Nucleus accumbens (tissue), 56 donors: ENCODE measurements around the gene ARHGAP40.

ENCODE experiments used
- DNase-seq, 56 donors: peaks; one replicate each; lab custom pipeline; 2025; lab: John Stamatoyannopoulos, UW

Gene ARHGAP40

GRCh38 chr20:38601216-38602184 is at the start of gene ARHGAP40:
ARHGAP40 (plus strand) TSS chr20:38601809.
- DNase-seq, result peak in 12 of 56 donors; percentile 0 to 35 (median 9)

- DNase-seq, result no peak
Observed at GRCh38 chr20:38554986-38555385, 46.6 kb upstream of the ARHGAP40 start.

GRCh38 chr20:38555395-38555794 is 46.2 kb upstream of the ARHGAP40 start:
- no peak for DNase-seq

- DNase-seq, result no peak
Observed at GRCh38 chr20:38557174-38557573, 44.4 kb upstream of the ARHGAP40 start.

GRCh38 chr20:38558596-38559360 is 42.8 kb upstream of the ARHGAP40 start:
- no peak for DNase-seq

GRCh38 chr20:38559764-38560163 is 41.8 kb upstream of the ARHGAP40 start:
- DNase-seq, result no peak

- DNase-seq, result no peak
Observed at GRCh38 chr20:38563802-38564431, 37.7 kb upstream of the ARHGAP40 start.

GRCh38 chr20:38564680-38565079 is 36.9 kb upstream of the ARHGAP40 start:
- no peak for DNase-seq

- DNase-seq, result no peak
Observed at GRCh38 chr20:38566036-38566598, 35.5 kb upstream of the ARHGAP40 start.

GRCh38 chr20:38569747-38570525 is 31.7 kb upstream of the ARHGAP40 start:
- DNase-seq, result no peak

- peak in 16 of 56 donors; percentile 3 to 45 (median 12) for DNase-seq
Observed at GRCh38 chr20:38573413-38573812, 28.2 kb upstream of the ARHGAP40 start.

GRCh38 chr20:38579219-38579910 is 22.2 kb upstream of the ARHGAP40 start:
- DNase-seq, result no peak

- no peak for DNase-seq
Observed at GRCh38 chr20:38579921-38580320, 21.7 kb upstream of the ARHGAP40 start.

- peak in 50 of 56 donors; percentile 7 to 79 (median 53) for DNase-seq
Observed at GRCh38 chr20:38581013-38581412, 20.6 kb upstream of the ARHGAP40 start, which contains the start of gene ADIG. ADIG (plus strand) TSS chr20:38581197; CDS start chr20:38581251, 54 bp downstream.

GRCh38 chr20:38581830-38582358 is 19.7 kb upstream of the ARHGAP40 start:
- DNase-seq, result no peak

- DNase-seq, result no peak
Observed at GRCh38 chr20:38583306-38583705, 18.3 kb upstream of the ARHGAP40 start.

GRCh38 chr20:38584099-38584763 is 17.4 kb upstream of the ARHGAP40 start:
- no peak for DNase-seq
